ENCODE results near the gene PCNX2. TPM values are rescaled to one million over a fixed set of nuclear protein-coding genes. Genes with fewer than 3 reads are reported as not detected.

PCNX2 gene
- total RNA-seq, 1 experiment from 2014 or later, result 15.3 TPM

- H3K79me2 ChIP-seq (ENCODE audit: insufficient read depth, low read length), result peaks cover 94% of the 10 kb centered on the region
- H3K27ac ChIP-seq (ENCODE audit: low read depth, low read length), result no peak overlapping the region
- CTCF ChIA-PET, result no interaction called here
- TF ChIP-seq CTCF (IDR thresholded peaks at IDR 0.05 in 2 of 3, conservative IDR thresholded peaks at IDR 0.05 in 1 of 3; ENCODE audit: borderline replicate concordance in 1 of 3, insufficient read depth in 1 of 3, low read depth in 2 of 3, low read length in 2 of 3) (no peak), SP1 (IDR thresholded peaks at IDR 0.05; ENCODE audit: low read depth) (no peak), ZNF274 (IDR thresholded peaks at IDR 0.05; ENCODE audit: low read depth, low read length) (no peak), SIN3A (IDR thresholded peaks at IDR 0.05; ENCODE audit: low read depth) (no peak), MAX (IDR thresholded peaks at IDR 0.05) (no peak), SRF (IDR thresholded peaks at IDR 0.05; ENCODE audit: low read depth) (no peak), POLR2A (IDR thresholded peaks at IDR 0.05; ENCODE audit: borderline replicate concordance, extremely low read depth, insufficient read depth, insufficient read length) (no peak), CBX3 (IDR thresholded peaks at IDR 0.05; ENCODE audit: low read depth) (no peak), RAD21 (IDR thresholded peaks at IDR 0.05; ENCODE audit: low read depth) (no peak), EGR1 (IDR thresholded peaks at IDR 0.05; ENCODE audit: low read depth) (no peak), JUND (IDR thresholded peaks at IDR 0.05) (no peak), EZH2 (IDR thresholded peaks at IDR 0.05) (no peak), ZFX (IDR thresholded peaks at IDR 0.05) (no peak), EZH2phosphoT487 (IDR thresholded peaks at IDR 0.05; ENCODE audit: borderline replicate concordance) (no peak), REST (IDR thresholded peaks at IDR 0.05; ENCODE audit: low read depth) (no peak), POLR2AphosphoS5 (IDR thresholded peaks at IDR 0.05; ENCODE audit: low read depth, low read length) (no peak)
- H3K4me1 ChIP-seq (ENCODE audit: control insufficient read depth in 1 of 2, insufficient read depth in 2 of 2, low read length in 2 of 2), result peaks cover 6 to 14% of the 10 kb centered on the region in 2 experiments; a peak in 3 of 4 replicates
- no peak for DNase-seq (ENCODE audit: low read depth, low spot score)
- no peak overlapping the region for H3K9ac ChIP-seq (ENCODE audit: low read length)
- RAD21 ChIA-PET (ENCODE audit: low non-redundant PET in 1 of 2, low total read pairs in 2 of 2, uncharacterized antibody in 2 of 2, unreplicated experiment in 2 of 2), result no interaction called here
- POLR2A ChIA-PET, result no interaction called here
- H3K27me3 ChIP-seq (ENCODE audit: insufficient read depth, low read length), result no peaks in the 10 kb centered on the region
- peaks cover 10% of the 10 kb centered on the region; the same call in 1 of the 2 replicates for H4K20me1 ChIP-seq (ENCODE audit: insufficient read depth)
- no peak overlapping the region for H3K4me2 ChIP-seq (ENCODE audit: low read length)
- H3K9me3 ChIP-seq (ENCODE audit: control insufficient read depth in 1 of 2, insufficient read depth in 1 of 2, low read depth in 1 of 2, low read length in 2 of 2), result no peaks in the 10 kb centered on the region
- H3K36me3 ChIP-seq (ENCODE audit: control insufficient read depth in 1 of 2, insufficient read depth in 2 of 2, low read length in 2 of 2), result no peaks in the 10 kb centered on the region
- H2AFZ ChIP-seq (ENCODE audit: low read depth, low read length, poor library complexity, severe bottlenecking), result no peak overlapping the region
- ATAC-seq, result no peak
- no peaks in the 10 kb centered on the region for H3K9me2 ChIP-seq (ENCODE audit: insufficient read depth)
- no TSS peak for BruUV-seq (replicated peaks)
- no peak overlapping the region for H3K4me3 ChIP-seq (replicated peaks in 1 of 2; ENCODE audit: low read depth in 1 of 2, low read length in 2 of 2)
- intact Hi-C loops (cut with micrococcal nuclease), result no loop called here
Measured at GRCh38 chr1:233333086-233333485, 37.6 kb upstream of the PCNX2 start.

Data from HCT116 (cell line).